Kidney (tissue), 22 donors: ENCODE results near the gene KPNA5. TPM values are rescaled to one million over a fixed set of nuclear protein-coding genes. Genes with fewer than 3 reads are reported as not detected.

Experiments
- DNase-seq, 5 donors: peaks; one replicate each; pipeline ENCODE4 v3.0.0-alpha.2; 2013 to 2020
- FAIRE-seq: peaks from 2 replicates; lab custom pipeline; 2012; peaks lifted over from hg19 to GRCh38; lab: Jason Lieb, UNC
- H3K27ac ChIP-seq, 2 donors: one replicate each; pipeline ENCODE4 v1.7.0; 2013; ENCODE audit warnings: low read depth in 2 of 2, low read length in 2 of 2, inconsistent platforms in 1 of 2
- H3K27me3 ChIP-seq: one replicate; pipeline ENCODE4 v1.7.1; 2013; ENCODE audit warnings: low read length, inconsistent platforms; ENCODE audit not compliant: control insufficient read depth, insufficient read depth
- H3K36me3 ChIP-seq, 3 donors: one replicate each; pipeline versions ENCODE4 v1.7.0 to v1.7.1; 2013; ENCODE audit warnings: low read length in 3 of 3, control low read depth in 1 of 3, inconsistent platforms in 1 of 3; ENCODE audit not compliant: insufficient read depth in 3 of 3, control insufficient read depth in 2 of 3
- H3K4me1 ChIP-seq, 3 donors: one replicate each; pipeline versions ENCODE4 v1.7.0 to v1.7.1; 2013; ENCODE audit warnings: low read length in 3 of 3, inconsistent platforms in 1 of 3, low read depth in 1 of 3; ENCODE audit not compliant: control insufficient read depth in 2 of 3, insufficient read depth in 2 of 3
- H3K4me3 ChIP-seq, 3 donors: one replicate each; pipeline versions ENCODE4 v1.7.0 to v1.8.1; 2013; ENCODE audit warnings: low read length in 3 of 3, control low read depth in 1 of 3, inconsistent platforms in 1 of 3
- H3K9ac ChIP-seq, 3 donors: one replicate each; pipeline versions ENCODE4 v1.7.0 to v1.7.1; 2013; ENCODE audit warnings: low read length in 3 of 3, control low read depth in 1 of 3, inconsistent platforms in 1 of 3
- H3K9me3 ChIP-seq, 3 donors: one replicate each; pipeline versions ENCODE4 v1.7.0 to v1.7.1; 2013; ENCODE audit warnings: low read length in 3 of 3, control low read depth in 1 of 3, inconsistent platforms in 1 of 3; ENCODE audit not compliant: control insufficient read depth in 2 of 3, insufficient read depth in 1 of 3
- intact Hi-C: fragments of 100-400 bp; cut with DNase I; formaldehyde crosslinking; loops from one replicate; pipeline ENCODE4 v1.11.1; 2022
- long read RNA-seq, 10 donors: library from polyadenylated mRNA in 1 of 10; unstranded in 1 of 10; transcript quantifications; one replicate each; pipeline ENCODE4 v2.0.0 and lab custom pipeline, GENCODE V29; 2021 to 2026
- polyA plus RNA-seq: library from polyadenylated mRNA; stranded (reverse); fragments of 350-450 nt; fragmentation: Illumina TruSeq; extraction: RNeasy Lipid Tissue Mini Kit (QIAGEN cat#74804); gene quantifications from one replicate; pipeline ENCODE4 v1.2.3, GENCODE V29; 2014; ENCODE audit warnings: low read depth, low replicate concordance; ENCODE audit not compliant: insufficient read depth
- total RNA-seq: library from RNA; stranded (reverse); fragmentation: NEBNext Ultra II Directional; extraction: Animal tissue kit (Norgen Biotek cat#: 25700); gene quantifications from one replicate; pipeline ENCODE4 v1.2.1, GENCODE V29; 2021
- TF ChIP-seq, protein P1 (sequence below): IDR thresholded peaks from 3 replicates; pipeline ENCODE4 v1.5.1; 2012; ENCODE audit warnings: mild to moderate bottlenecking, moderate library complexity, borderline replicate concordance; ENCODE audit not compliant: insufficient read depth; ENCODE audit errors: extremely low read depth
- donor health status: control.
- donor health status: control.
- donor health status: control.
- donor health status: control.
- donor health status: control.
- donor health status: DM: yes; HTN: yes; CAD: no.
- donor health status: Normal renal cell carcinoma (clear cell type).

KPNA5 gene
- 18.2 TPM for total RNA-seq
- polyA plus RNA-seq = 2.5 TPM
- long read RNA-seq, donor 1, full-length matches to known transcripts = 1 of 1 reads
- long read RNA-seq, donor 1, partial matches to known transcripts = 0 of 1 reads
- long read RNA-seq, donor 1, other reads (novel, unspliced or antisense) = 0 of 1 reads
- long read RNA-seq, donor 2, full-length matches to known transcripts = 2 of 10 reads
- long read RNA-seq, donor 2, partial matches to known transcripts = 0 of 10 reads
- long read RNA-seq, donor 2, other reads (novel, unspliced or antisense) = 8 of 10 reads
- long read RNA-seq, donor 3, full-length matches to known transcripts = 3 of 3 reads
- long read RNA-seq, donor 3, partial matches to known transcripts = 0 of 3 reads
- long read RNA-seq, donor 3, other reads (novel, unspliced or antisense) = 0 of 3 reads
- long read RNA-seq, donor 4 = 0 reads
- long read RNA-seq, donor 5 = 0 reads
- long read RNA-seq, donor 6, full-length matches to known transcripts = 6 of 6 reads
- long read RNA-seq, donor 6, partial matches to known transcripts = 0 of 6 reads
- long read RNA-seq, donor 6, other reads (novel, unspliced or antisense) = 0 of 6 reads
- long read RNA-seq, donor 7, full-length matches to known transcripts = 6 of 11 reads
- long read RNA-seq, donor 7, partial matches to known transcripts = 0 of 11 reads
- long read RNA-seq, donor 7, other reads (novel, unspliced or antisense) = 5 of 11 reads
- long read RNA-seq, donor 8, full-length matches to known transcripts = 3 of 3 reads
- long read RNA-seq, donor 8, partial matches to known transcripts = 0 of 3 reads
- long read RNA-seq, donor 8, other reads (novel, unspliced or antisense) = 0 of 3 reads
- long read RNA-seq, donor 9, full-length matches to known transcripts = 2 of 2 reads
- long read RNA-seq, donor 9, partial matches to known transcripts = 0 of 2 reads
- long read RNA-seq, donor 9, other reads (novel, unspliced or antisense) = 0 of 2 reads
- long read RNA-seq, donor 10, full-length matches to known transcripts = 2 of 2 reads
- long read RNA-seq, donor 10, partial matches to known transcripts = 0 of 2 reads
- long read RNA-seq, donor 10, other reads (novel, unspliced or antisense) = 0 of 2 reads

DNA sequence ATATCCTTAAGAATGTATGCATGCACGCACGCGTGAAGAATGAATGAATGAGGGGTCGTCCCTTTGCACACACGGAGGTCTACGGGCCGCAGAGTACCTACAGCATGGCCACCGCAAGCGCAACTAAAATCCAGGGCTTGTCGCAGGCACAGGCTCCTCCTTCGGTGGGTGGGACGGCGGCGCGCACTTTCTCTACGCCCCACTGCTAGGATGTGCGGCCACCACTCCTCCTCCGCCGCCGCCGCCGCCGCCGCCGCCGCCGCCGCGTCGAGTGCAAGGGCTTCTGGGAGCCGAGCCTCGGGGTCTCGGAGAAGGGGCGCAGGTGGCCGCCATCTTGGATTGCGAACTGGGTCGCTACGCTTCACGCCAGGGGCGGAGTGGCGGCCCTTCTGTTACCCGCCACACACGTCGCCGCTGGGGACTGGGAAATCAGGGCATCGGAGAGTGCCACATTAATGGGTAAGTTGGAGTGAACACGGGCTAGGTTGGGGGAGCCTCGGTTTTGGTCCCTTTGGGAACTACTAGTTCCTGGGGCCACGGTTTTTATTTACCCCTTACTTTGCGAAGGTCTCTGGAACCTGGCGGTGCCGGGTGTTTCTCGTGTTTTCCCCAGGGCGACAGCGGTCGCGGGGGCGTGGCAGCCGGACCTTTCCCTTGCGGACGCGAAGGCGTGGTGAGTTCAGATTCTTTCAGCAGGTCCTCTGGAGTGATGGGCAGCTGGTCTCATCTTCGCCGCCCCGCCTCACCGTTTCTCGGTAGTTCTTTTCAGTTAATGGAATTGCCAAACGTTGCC, at the start of gene KPNA5:
TSS of gene KPNA5 (plus strand) at position 332 of the 793 bp plus-strand sequence. CDS start at position 456, 124 bp downstream.
- Histone ChIP-seq H3K27ac (peak within 1 kb of the TSS; percentile 74 to 85), H3K27me3 (no peaks in the 10 kb centered on the region), H3K9ac (peak within 1 kb of the TSS; percentile 1 to 88 (median 70)), H3K36me3 (no peaks in the 10 kb centered on the region), H3K4me1 (peaks cover 0 to 2% (median 0%) of the 10 kb centered on the region in 3 donors), H3K9me3 (no peaks in the 10 kb centered on the region), H3K4me3 (peak within 1 kb of the TSS; percentile 75 to 92 (median 78))
- intact Hi-C loops = no loop called here
- DNase-seq = peak; percentile 96 to 99 (median 96)
- FAIRE-seq = no peak
- TF ChIP-seq, protein P1, sequence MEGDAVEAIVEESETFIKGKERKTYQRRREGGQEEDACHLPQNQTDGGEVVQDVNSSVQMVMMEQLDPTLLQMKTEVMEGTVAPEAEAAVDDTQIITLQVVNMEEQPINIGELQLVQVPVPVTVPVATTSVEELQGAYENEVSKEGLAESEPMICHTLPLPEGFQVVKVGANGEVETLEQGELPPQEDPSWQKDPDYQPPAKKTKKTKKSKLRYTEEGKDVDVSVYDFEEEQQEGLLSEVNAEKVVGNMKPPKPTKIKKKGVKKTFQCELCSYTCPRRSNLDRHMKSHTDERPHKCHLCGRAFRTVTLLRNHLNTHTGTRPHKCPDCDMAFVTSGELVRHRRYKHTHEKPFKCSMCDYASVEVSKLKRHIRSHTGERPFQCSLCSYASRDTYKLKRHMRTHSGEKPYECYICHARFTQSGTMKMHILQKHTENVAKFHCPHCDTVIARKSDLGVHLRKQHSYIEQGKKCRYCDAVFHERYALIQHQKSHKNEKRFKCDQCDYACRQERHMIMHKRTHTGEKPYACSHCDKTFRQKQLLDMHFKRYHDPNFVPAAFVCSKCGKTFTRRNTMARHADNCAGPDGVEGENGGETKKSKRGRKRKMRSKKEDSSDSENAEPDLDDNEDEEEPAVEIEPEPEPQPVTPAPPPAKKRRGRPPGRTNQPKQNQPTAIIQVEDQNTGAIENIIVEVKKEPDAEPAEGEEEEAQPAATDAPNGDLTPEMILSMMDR = peak; percentile 7

DNA sequence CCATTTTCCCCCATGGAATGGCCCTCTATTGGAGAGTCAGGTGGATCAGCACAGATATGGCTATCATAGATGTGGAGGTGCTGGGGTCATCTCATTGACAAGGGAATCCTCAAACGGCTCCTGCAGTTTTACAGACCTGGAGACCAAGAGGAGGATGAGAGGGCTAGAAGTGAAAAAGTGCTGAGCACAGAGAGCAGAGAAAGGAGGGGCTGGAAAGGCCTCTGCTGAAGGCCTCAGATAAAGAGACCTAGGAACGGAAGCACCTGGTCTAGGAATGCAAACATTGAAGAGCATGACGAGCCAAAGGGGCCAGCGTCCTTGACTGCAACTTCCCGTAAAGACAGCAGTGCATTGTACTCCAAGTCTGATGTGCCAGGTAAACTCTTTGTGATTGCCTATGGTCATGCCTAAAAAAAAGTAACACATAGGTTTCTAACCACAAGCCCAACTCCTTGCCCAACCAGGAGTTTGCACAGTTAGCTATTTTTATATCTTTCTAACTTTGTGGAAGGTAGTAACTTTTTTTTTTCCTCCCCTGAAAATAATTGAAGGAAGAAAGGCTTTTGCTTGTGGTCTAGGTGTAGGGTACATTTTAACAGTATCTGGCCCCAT, 49.5 kb upstream of the KPNA5 start:
- H3K4me3 ChIP-seq = no peak overlapping the region
- intact Hi-C loops = no loop called here
- H3K27ac ChIP-seq = no peak overlapping the region
- no peak for FAIRE-seq
- peak in 2 of 5 donors; percentile 34 to 47 for DNase-seq
- peaks cover 0 to 2% (median 0%) of the 10 kb centered on the region in 3 donors for H3K36me3 ChIP-seq
- H3K9ac ChIP-seq = no peak overlapping the region
- TF ChIP-seq, protein P1 = no peak
- H3K9me3 ChIP-seq = no peaks in the 10 kb centered on the region
- H3K4me1 ChIP-seq = no peaks in the 10 kb centered on the region
- no peaks in the 10 kb centered on the region for H3K27me3 ChIP-seq

DNA sequence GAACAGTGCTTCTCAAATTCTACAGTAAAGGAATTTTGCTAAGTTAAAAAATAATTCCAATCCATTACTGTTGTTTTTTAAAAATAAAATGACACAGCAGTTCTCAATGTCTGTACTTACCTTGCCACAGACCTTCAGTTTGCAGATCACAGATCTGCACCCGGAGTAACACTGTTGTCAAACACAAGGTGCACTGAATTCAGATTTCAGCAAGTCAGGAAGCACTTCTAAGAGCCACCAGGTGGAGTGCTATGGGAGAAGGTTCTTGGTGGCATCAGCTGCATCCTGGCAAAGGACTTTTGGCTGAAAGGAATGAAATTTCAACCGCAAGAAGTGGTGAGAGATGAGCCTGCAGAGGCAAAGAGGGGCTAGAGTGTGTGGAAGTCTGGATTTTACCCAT, 47.3 kb upstream of the KPNA5 start:
- H3K9ac ChIP-seq = no peak overlapping the region
- H3K27me3 ChIP-seq = no peaks in the 10 kb centered on the region
- DNase-seq (no peak), FAIRE-seq (no peak)
- H3K36me3 ChIP-seq = peaks cover 0 to 2% (median 0%) of the 10 kb centered on the region in 3 donors
- H3K9me3 ChIP-seq = no peaks in the 10 kb centered on the region
- no peak overlapping the region for H3K4me3 ChIP-seq
- TF ChIP-seq, protein P1 = no peak
- H3K27ac ChIP-seq = no peak overlapping the region
- H3K4me1 ChIP-seq = no peaks in the 10 kb centered on the region
- intact Hi-C loops = no loop called here
